Large intestine (tissue), 3 donors: ENCODE results near the gene MFAP4. TPM values are rescaled to one million over a fixed set of nuclear protein-coding genes. Genes with fewer than 3 reads are reported as not detected.
A peak's percentile ranks its signal among the peaks of the same experiment; 100 is the strongest.

Experiments
- DNase-seq, 2 donors: peaks; one replicate each; pipeline versions ENCODE4 v3.0.0 to v3.0.0-alpha.2; 2013
- H3K27ac ChIP-seq: one replicate; pipeline ENCODE4 v1.5.1; 2013; ENCODE audit warnings: low read length
- H3K27me3 ChIP-seq: 2 replicates; pipeline ENCODE4 v1.6.1; 2013; ENCODE audit warnings: low read length; ENCODE audit not compliant: control insufficient read depth, insufficient read depth
- H3K36me3 ChIP-seq: 2 replicates; pipeline ENCODE4 v1.6.1; 2013; ENCODE audit warnings: low read length; ENCODE audit not compliant: control insufficient read depth, insufficient read depth
- H3K4me1 ChIP-seq: one replicate; pipeline ENCODE4 v1.6.1; 2013; ENCODE audit warnings: low read length; ENCODE audit not compliant: control insufficient read depth, insufficient read depth
- H3K4me3 ChIP-seq: one replicate; pipeline ENCODE4 v1.5.1; 2013; ENCODE audit warnings: low read length
- H3K9me3 ChIP-seq: one replicate; pipeline ENCODE4 v1.6.1; 2013; ENCODE audit warnings: mild to moderate bottlenecking, low read depth, low read length, moderate library complexity; ENCODE audit not compliant: control insufficient read depth
- WGBS: methylation state at CpG from one replicate; pipeline ENCODE4 v1.1.5; 2013; ENCODE audit warnings: low lambda C conversion rate; ENCODE audit not compliant: insufficient coverage; 5-methylcytosine and 5-hydroxymethylcytosine counted together
- polyA plus RNA-seq: library from polyadenylated mRNA; unstranded; fragments of 120-200 nt; gene quantifications from one replicate; pipeline ENCODE4 v1.2.1, GENCODE V29; 2013

Gene MFAP4
- polyA plus RNA-seq, 1 donor = 116 TPM

GRCh38 chr17:19379361-19380065 lies 7.5 kb downstream of the MFAP4 start:
- peaks cover 10% of the 10 kb centered on the region for H3K4me1 ChIP-seq
- peak overlapping the region; percentile 80 for H3K27ac ChIP-seq
- no peaks in the 10 kb centered on the region for H3K9me3 ChIP-seq
- WGBS = 76% methylated on average over 3 of the region's 13 CpGs
- H3K27me3 ChIP-seq = no peaks in the 10 kb centered on the region
- DNase-seq = no peak
- H3K4me3 ChIP-seq = peak overlapping the region; percentile 83
- H3K36me3 ChIP-seq = peaks cover 52% of the 10 kb centered on the region

- Histone ChIP-seq H3K36me3 (peaks cover 44% of the 10 kb centered on the region), H3K9me3 (no peaks in the 10 kb centered on the region), H3K27me3 (no peaks in the 10 kb centered on the region), H3K4me1 (peaks cover 10% of the 10 kb centered on the region), H3K4me3 (peak within 1 kb of the TSS; percentile 83), H3K27ac (peak within 1 kb of the TSS; percentile 98)
- DNase-seq = peak in 1 of 2 donors; percentile 53
- WGBS = no CpG with 5 or more reads among the region's 69 CpGs
These were observed 8.3 kb downstream of the MFAP4 start, which contains the start of gene MAPK7 for GRCh38 chr17:19378416-19379360. Gene MAPK7 (plus strand): TSS chr17:19378498. CDS start chr17:19378901, 403 bp downstream.

- Histone ChIP-seq H3K27me3 (no peaks in the 10 kb centered on the region), H3K27ac (peak overlapping the region; percentile 98), H3K9me3 (no peaks in the 10 kb centered on the region), H3K4me3 (peak overlapping the region; percentile 83), H3K36me3 (peaks cover 35% of the 10 kb centered on the region), H3K4me1 (peaks cover 9% of the 10 kb centered on the region)
- no CpG with 5 or more reads among the region's 67 CpGs for WGBS
- DNase-seq = peak; percentile 99 to 100
These were observed 9.2 kb downstream of the MFAP4 start for GRCh38 chr17:19377602-19378415.

- peak in 1 of 2 donors; percentile 65 for DNase-seq
- no CpG with 5 or more reads among the region's 2 CpGs for WGBS
- no peaks in the 10 kb centered on the region for H3K27me3 ChIP-seq
- peaks cover 7% of the 10 kb centered on the region for H3K4me1 ChIP-seq
- H3K4me3 ChIP-seq = peak overlapping the region; percentile 83
- peak overlapping the region; percentile 98 for H3K27ac ChIP-seq
- no peaks in the 10 kb centered on the region for H3K9me3 ChIP-seq
- H3K36me3 ChIP-seq = peaks cover 25% of the 10 kb centered on the region
These were observed 10.2 kb downstream of the MFAP4 start for GRCh38 chr17:19376811-19377210.

- no CpG with 5 or more reads among the region's 1 CpG for WGBS
- no peak for DNase-seq
- peaks cover 14% of the 10 kb centered on the region for H3K36me3 ChIP-seq
These were observed 11.3 kb downstream of the MFAP4 start for GRCh38 chr17:19375732-19376131.

GRCh38 chr17:19374136-19374535 lies 12.9 kb downstream of the MFAP4 start:
- DNase-seq = peak in 1 of 2 donors; percentile 32
- Histone ChIP-seq H3K27ac (no peak overlapping the region), H3K4me1 (peaks cover under 1% of the 10 kb centered on the region), H3K36me3 (no peaks in the 10 kb centered on the region), H3K4me3 (no peak overlapping the region), H3K9me3 (no peaks in the 10 kb centered on the region), H3K27me3 (no peaks in the 10 kb centered on the region)
- WGBS = no CpG with 5 or more reads among the region's 5 CpGs

More at GRCh38 chr17:19375732-19376131, 11.3 kb downstream of the MFAP4 start:
- Histone ChIP-seq H3K27ac (no peak overlapping the region), H3K27me3 (no peaks in the 10 kb centered on the region), H3K9me3 (no peaks in the 10 kb centered on the region), H3K4me1 (peaks cover 7% of the 10 kb centered on the region), H3K4me3 (no peak overlapping the region)

- no peak for DNase-seq
- 80% methylated on average over 1 of the region's 8 CpGs for WGBS
- H3K27me3 ChIP-seq = no peaks in the 10 kb centered on the region
These were observed 14.0 kb downstream of the MFAP4 start for GRCh38 chr17:19372866-19373504.

GRCh38 chr17:19372439-19372838 lies 14.6 kb downstream of the MFAP4 start:
- no peak for DNase-seq
- Histone ChIP-seq H3K27ac (no peak overlapping the region), H3K27me3 (no peaks in the 10 kb centered on the region), H3K4me3 (no peak overlapping the region), H3K36me3 (no peaks in the 10 kb centered on the region), H3K9me3 (no peaks in the 10 kb centered on the region), H3K4me1 (no peaks in the 10 kb centered on the region)
- no CpG with 5 or more reads among the region's 12 CpGs for WGBS

More at GRCh38 chr17:19372866-19373504, 14.0 kb downstream of the MFAP4 start:
- Histone ChIP-seq H3K4me1 (no peaks in the 10 kb centered on the region), H3K27ac (no peak overlapping the region), H3K9me3 (no peaks in the 10 kb centered on the region), H3K4me3 (no peak overlapping the region), H3K36me3 (no peaks in the 10 kb centered on the region)

DNA sequence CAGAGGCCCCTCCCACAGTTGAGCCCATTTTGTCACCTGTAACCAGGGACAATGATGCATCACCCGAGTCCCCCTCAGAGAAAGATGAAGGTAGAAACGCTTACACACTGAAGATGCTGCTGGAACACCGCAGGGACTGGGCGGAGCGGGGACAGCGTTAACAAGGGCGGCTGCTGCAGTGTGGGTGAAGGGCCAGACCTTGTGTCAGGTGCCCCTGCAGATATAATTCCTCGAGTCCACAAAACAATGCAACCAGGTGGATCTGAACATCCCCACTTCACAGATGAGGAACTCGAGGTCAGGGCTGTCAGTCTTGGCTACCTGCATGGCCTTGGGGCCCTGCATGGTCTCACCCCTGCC lies 15.0 kb downstream of the MFAP4 start:
- Histone ChIP-seq H3K36me3 (no peaks in the 10 kb centered on the region), H3K27me3 (no peaks in the 10 kb centered on the region), H3K4me1 (no peaks in the 10 kb centered on the region), H3K4me3 (no peak overlapping the region), H3K9me3 (no peaks in the 10 kb centered on the region), H3K27ac (no peak overlapping the region)
- no CpG with 5 or more reads among the region's 9 CpGs for WGBS
- DNase-seq = no peak
